ENCODE measurements around the gene IL24. TPM values are rescaled to one million over a fixed set of nuclear protein-coding genes. Genes with fewer than 3 reads are reported as not detected.
"Not testable (repeated sequence)": the region's sequence is repeated elsewhere in the genome, so short reads cannot be mapped to it uniquely, and the experiment has no call there.

The IL24 gene
- total RNA-seq (2014; rRNA removed; shearing (Covaris generic)), result not detected in 2 replicates

- Histone ChIP-seq H3K36me3 (no peaks in the 10 kb centered on the region), H3K9me3 (replicated peaks) (no peaks in the 10 kb centered on the region), H3K27ac (no peak within 1 kb of the TSS), H3K4me3 (no peak within 1 kb of the TSS), H3K27me3 (peaks cover 6% of the 10 kb centered on the region; the same call in 1 of the 2 replicates), H3K4me1 (peaks cover 11% of the 10 kb centered on the region; the same call in 1 of the 2 replicates)
- no peak for DNase-seq
These were observed at the start of gene IL24 for GRCh38 chr1:206897175-206897574. TSS of gene IL24 (plus strand) at chr1:206897443. CDS start at chr1:206897833, 390 bp downstream.

- no peak for DNase-seq
- no peak overlapping the region for H3K27ac ChIP-seq
- peaks cover 4% of the 10 kb centered on the region; the same call in 1 of the 2 replicates for H3K27me3 ChIP-seq
- no peaks in the 10 kb centered on the region for H3K9me3 ChIP-seq (replicated peaks)
- no peaks in the 10 kb centered on the region for H3K4me1 ChIP-seq
- H3K36me3 ChIP-seq, result no peaks in the 10 kb centered on the region
- H3K4me3 ChIP-seq, result no peak overlapping the region
These were observed 49.3 kb upstream of the IL24 start for GRCh38 chr1:206847946-206848345.

- DNase-seq, result no peak
- Histone ChIP-seq H3K4me3 (no peak overlapping the region), H3K27me3 (peaks cover 4% of the 10 kb centered on the region; the same call in 1 of the 2 replicates)
These were observed 46.8 kb upstream of the IL24 start for GRCh38 chr1:206850401-206850800.

GRCh38 chr1:206851341-206852010 lies 45.8 kb upstream of the IL24 start:
- Histone ChIP-seq H3K9me3 (replicated peaks) (no peaks in the 10 kb centered on the region), H3K27ac (no peak overlapping the region), H3K4me3 (no peak overlapping the region), H3K36me3 (no peaks in the 10 kb centered on the region), H3K27me3 (peaks cover 4% of the 10 kb centered on the region; the same call in 1 of the 2 replicates), H3K4me1 (no peaks in the 10 kb centered on the region)
- DNase-seq, result no peak

More at GRCh38 chr1:206850401-206850800, 46.8 kb upstream of the IL24 start:
- H3K4me1 ChIP-seq, result no peaks in the 10 kb centered on the region
- H3K9me3 ChIP-seq (replicated peaks), result no peaks in the 10 kb centered on the region
- no peaks in the 10 kb centered on the region for H3K36me3 ChIP-seq
- H3K27ac ChIP-seq, result no peak overlapping the region

GRCh38 chr1:206852662-206853061 lies 44.6 kb upstream of the IL24 start:
- H3K27ac ChIP-seq, result not testable (repeated sequence)

GRCh38 chr1:206853696-206854095 lies 43.5 kb upstream of the IL24 start:
- not testable (repeated sequence) for H3K27ac ChIP-seq; DNase-seq; H3K36me3 ChIP-seq; H3K4me1 ChIP-seq; H3K4me3 ChIP-seq; H3K9me3 ChIP-seq (replicated peaks); H3K27me3 ChIP-seq

More at GRCh38 chr1:206852662-206853061, 44.6 kb upstream of the IL24 start:
- H3K27me3 ChIP-seq; H3K4me1 ChIP-seq; DNase-seq; H3K4me3 ChIP-seq; H3K36me3 ChIP-seq; H3K9me3 ChIP-seq (replicated peaks): not testable (repeated sequence)

GRCh38 chr1:206854401-206855129 lies 42.7 kb upstream of the IL24 start:
- Histone ChIP-seq H3K4me3 (no peak overlapping the region), H3K27me3 (no peaks in the 10 kb centered on the region; the same call in 1 of the 2 replicates), H3K27ac (no peak overlapping the region), H3K36me3 (no peaks in the 10 kb centered on the region), H3K9me3 (replicated peaks) (no peaks in the 10 kb centered on the region), H3K4me1 (no peaks in the 10 kb centered on the region)
- peak in 1 of 2 experiments; percentile 12 for DNase-seq

GRCh38 chr1:206855859-206856258 lies 41.4 kb upstream of the IL24 start:
- Histone ChIP-seq H3K36me3 (no peaks in the 10 kb centered on the region), H3K27me3 (no peaks in the 10 kb centered on the region; the same call in 1 of the 2 replicates), H3K4me1 (no peaks in the 10 kb centered on the region), H3K27ac (no peak overlapping the region), H3K9me3 (replicated peaks) (no peaks in the 10 kb centered on the region), H3K4me3 (no peak overlapping the region)
- DNase-seq, result no peak

GRCh38 chr1:206856674-206857464 lies 40.4 kb upstream of the IL24 start:
- no peaks in the 10 kb centered on the region for H3K36me3 ChIP-seq
- H3K4me1 ChIP-seq, result no peaks in the 10 kb centered on the region
- no peaks in the 10 kb centered on the region for H3K9me3 ChIP-seq (replicated peaks)
- H3K4me3 ChIP-seq, result no peak overlapping the region
- peak in 1 of 2 experiments; percentile 6 for DNase-seq
- peaks cover 4% of the 10 kb centered on the region for H3K27me3 ChIP-seq
- H3K27ac ChIP-seq, result no peak overlapping the region

GRCh38 chr1:206859082-206859521 lies 38.1 kb upstream of the IL24 start:
- H3K27ac ChIP-seq, result no peak overlapping the region
- H3K4me1 ChIP-seq, result no peaks in the 10 kb centered on the region
- peaks cover 4% of the 10 kb centered on the region for H3K27me3 ChIP-seq
- H3K36me3 ChIP-seq, result no peaks in the 10 kb centered on the region
- no peak for DNase-seq
- no peaks in the 10 kb centered on the region for H3K9me3 ChIP-seq (replicated peaks)
- H3K4me3 ChIP-seq, result no peak overlapping the region

- DNase-seq, result no peak
- H3K9me3 ChIP-seq (replicated peaks), result no peaks in the 10 kb centered on the region
- H3K4me1 ChIP-seq, result no peaks in the 10 kb centered on the region
- H3K27me3 ChIP-seq, result peaks cover 4% of the 10 kb centered on the region
- H3K27ac ChIP-seq, result no peak overlapping the region
- H3K4me3 ChIP-seq, result no peak overlapping the region
- no peaks in the 10 kb centered on the region for H3K36me3 ChIP-seq
These were observed 37.1 kb upstream of the IL24 start for GRCh38 chr1:206860165-206860564.

- DNase-seq, result no peak
- no peak overlapping the region for H3K4me3 ChIP-seq
- no peaks in the 10 kb centered on the region for H3K4me1 ChIP-seq
- H3K27ac ChIP-seq, result no peak overlapping the region
- H3K9me3 ChIP-seq (replicated peaks), result no peaks in the 10 kb centered on the region
- H3K36me3 ChIP-seq, result no peaks in the 10 kb centered on the region
- H3K27me3 ChIP-seq, result peaks cover 4% of the 10 kb centered on the region
These were observed 34.0 kb upstream of the IL24 start for GRCh38 chr1:206863266-206863665.

- Histone ChIP-seq H3K4me1 (no peaks in the 10 kb centered on the region), H3K9me3 (replicated peaks) (no peaks in the 10 kb centered on the region), H3K27ac (no peak within 1 kb of the TSS), H3K4me3 (no peak within 1 kb of the TSS), H3K27me3 (peaks cover 4% of the 10 kb centered on the region), H3K36me3 (no peaks in the 10 kb centered on the region)
- peak; percentile 69 to 82 for DNase-seq
These were observed 32.1 kb upstream of the IL24 start, which contains the start of gene IL20 for GRCh38 chr1:206864939-206865671. TSS of gene IL20 (plus strand) at chr1:206865623. CDS start at chr1:206865853, 230 bp downstream.

GRCh38 chr1:206866062-206866461 lies 31.2 kb upstream of the IL24 start:
- no peak overlapping the region for H3K4me3 ChIP-seq
- H3K27ac ChIP-seq, result no peak overlapping the region
- no peaks in the 10 kb centered on the region for H3K9me3 ChIP-seq (replicated peaks)
- no peaks in the 10 kb centered on the region for H3K4me1 ChIP-seq
- peaks cover 3% of the 10 kb centered on the region for H3K27me3 ChIP-seq
- no peaks in the 10 kb centered on the region for H3K36me3 ChIP-seq
- no peak for DNase-seq

All from SJCRH30 (cell line).